ENCODE data around the gene PIM1.
"Not testable (repeated sequence)": the region's sequence is repeated elsewhere in the genome, so short reads cannot be mapped to it uniquely, and the experiment has no call there.

PIM1 gene

GRCh38 chr6:37194886-37195285, 24.9 kb downstream of the PIM1 start:
- not testable (repeated sequence) for DNase-seq

DNA sequence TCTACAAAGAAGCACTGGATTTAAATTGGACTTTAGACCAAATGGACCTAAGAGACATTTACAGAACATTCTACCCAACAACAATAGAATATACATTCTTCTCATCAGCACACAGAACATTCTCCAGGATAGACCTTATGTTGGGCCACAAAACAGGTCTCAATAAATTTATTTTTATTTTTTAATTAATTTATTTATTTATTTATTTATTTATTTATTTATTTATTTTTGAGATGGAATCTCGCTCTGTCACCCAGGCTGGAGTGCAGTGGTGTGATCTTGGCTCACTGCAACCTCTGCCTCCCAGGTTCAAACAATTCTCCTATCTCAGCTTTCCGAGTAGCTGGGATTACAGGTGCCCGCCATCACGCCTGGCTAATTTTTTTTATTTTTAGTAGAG, 26.5 kb downstream of the PIM1 start:
- not testable (repeated sequence) for DNase-seq

GRCh38 chr6:37200085-37200484, 30.1 kb downstream of the PIM1 start:
- no peak for DNase-seq

GRCh38 chr6:37201726-37202125, 31.8 kb downstream of the PIM1 start:
- no peak for DNase-seq

- DNase-seq, result no peak
Measured at GRCh38 chr6:37202788-37203491, 33.0 kb downstream of the PIM1 start.

DNA sequence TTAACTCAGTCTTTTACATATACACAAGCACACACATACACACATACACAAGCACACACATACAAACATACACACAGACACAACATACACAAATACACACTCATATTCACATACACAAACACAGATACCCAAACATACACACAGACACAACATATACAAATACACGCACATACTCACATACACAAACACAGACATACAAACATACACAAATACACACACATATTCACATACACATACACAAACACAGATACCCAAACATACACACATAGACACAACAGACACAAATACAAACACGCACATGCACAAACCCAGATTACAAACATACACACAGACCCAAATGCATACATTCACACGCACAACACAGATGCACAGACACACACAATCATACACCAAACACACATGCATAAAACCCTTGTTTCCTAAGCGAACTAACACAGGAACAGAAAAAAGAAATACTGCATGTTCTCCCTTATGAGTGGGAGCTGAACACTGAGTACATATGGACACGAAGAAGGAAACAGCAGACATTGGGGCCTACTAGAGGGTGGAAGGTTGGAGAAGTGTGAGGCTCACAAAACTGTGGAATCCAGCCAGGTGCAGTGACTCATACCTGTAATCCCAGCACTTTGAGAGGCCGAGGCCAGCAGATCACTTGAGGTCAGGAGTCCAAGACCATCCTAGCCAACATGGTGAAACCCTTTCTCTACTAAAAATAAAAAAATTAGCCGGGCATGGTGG, 34.2 kb downstream of the PIM1 start:
- no peak for DNase-seq

DNA sequence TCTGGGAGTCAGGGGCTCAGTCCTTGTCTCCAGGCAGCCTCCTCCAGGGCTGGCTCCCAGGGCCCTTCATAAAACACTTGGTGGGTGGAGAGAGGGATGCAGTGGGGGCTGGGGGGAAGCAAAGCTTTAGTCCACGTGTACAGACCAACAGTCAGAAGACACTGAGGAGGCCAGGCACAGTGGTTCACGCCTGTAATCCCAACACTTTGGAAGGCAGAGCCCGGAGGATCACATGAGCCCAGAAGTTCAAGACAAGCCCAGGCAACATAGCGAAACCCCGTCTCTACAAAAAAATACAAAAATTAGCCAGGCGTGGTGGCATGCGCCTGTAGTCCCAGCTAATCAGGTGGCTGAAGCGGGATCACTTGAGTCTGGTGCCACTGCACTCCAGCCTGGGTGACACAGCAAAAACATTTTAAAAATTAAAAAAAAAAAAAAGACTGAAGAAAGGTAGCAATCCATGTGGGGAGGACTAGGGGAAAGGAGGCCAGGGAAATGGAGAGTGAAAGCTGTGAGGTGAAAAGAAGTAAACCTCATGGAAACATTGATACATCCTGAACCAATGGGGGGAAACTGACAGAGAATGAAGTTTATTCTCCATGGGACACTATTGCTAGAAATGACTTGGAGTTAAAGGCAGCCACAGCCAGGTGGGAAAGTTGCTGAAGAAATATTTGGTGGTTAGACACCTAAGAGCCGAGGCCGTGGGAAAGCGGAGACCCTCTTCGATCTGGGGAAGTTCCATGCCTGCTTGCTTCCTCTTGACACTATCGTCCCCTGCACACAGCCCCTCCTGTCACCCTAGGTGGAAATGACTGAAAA, 35.4 kb downstream of the PIM1 start:
- peak; percentile 52 for DNase-seq

DNA sequence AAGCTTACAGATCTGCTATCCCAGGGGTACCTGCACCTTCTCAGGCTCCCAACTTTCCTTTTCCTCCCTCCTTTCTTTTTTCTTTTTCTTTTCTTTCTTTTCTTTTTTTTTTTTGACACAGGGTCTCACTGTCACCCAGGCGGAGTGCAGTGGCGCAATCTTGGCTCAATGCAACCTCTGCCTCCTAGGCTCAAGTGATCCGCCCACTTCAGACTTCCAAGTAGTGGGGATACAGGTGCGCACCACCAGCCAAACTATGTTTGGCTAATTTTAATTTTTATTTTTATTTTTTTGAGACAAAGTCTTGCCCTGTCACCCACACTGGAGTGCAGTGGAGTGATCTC, 36.0 kb downstream of the PIM1 start:
- no peak for DNase-seq

DNA sequence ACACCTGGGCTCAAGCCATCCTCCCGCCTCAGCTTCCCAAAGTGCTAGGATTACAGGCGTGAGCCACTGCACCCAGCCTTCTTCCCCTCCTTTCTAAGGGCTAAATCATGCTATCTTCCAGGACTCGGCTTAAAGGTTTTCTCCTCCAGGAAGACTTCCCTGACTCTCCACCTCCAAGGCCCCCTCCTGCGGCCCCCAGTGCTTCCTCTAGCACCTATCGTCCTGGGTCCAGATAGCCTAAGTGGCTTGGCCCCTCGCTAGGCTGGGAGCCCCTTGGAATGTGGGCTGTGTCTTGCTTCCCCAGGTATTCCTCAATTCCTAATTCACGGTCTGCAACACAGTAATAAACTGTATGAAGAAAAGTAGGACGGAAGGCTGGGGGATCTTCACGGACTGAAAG, 36.7 kb downstream of the PIM1 start:
- no peak for DNase-seq

DNA sequence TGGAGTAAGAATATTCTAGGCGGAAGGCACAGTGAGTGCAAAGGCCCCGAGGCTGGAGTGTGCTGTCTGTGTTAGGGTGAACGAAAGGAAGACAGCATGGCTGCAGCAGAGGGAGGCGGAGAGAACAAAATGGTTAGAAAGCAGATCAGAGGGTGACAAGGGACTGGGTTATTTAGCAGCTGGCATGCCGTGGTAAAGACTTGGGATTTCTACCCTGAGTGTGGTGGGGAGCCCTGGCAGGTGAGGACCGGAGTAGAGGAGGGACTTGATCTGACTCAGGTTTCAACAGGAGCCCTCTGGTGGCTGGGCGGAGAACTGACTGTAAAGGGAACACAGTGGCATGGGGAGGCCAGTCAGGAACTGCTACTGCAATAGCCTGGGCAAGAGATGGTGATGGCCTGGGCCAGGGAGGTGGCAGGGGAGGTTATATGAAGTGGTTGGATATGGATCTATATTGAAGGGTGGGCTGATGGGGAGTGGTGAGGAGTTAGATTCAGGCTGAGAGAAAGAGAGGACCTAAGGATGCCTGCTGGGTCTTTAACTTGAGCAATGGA, 38.0 kb downstream of the PIM1 start:
- peak; percentile 94 for DNase-seq

DNA sequence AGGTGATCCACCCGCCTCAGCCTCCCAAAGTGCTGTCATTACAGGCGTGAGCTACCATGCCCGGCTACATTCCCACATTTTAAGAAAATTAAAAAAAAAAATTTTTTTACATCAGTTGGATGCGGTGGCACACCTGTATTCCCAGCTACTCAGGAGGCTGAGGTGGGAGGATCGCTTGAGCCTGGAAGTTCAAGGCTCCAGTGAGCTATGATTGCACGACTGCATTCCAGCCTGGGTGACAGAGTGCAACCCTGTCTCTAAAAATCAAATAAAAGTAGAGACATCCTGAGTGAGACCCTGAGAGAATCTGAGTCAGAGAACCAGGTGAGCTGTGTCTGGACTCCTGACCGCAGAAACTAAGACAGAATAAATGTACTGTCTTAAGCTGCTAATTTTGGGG, 38.8 kb downstream of the PIM1 start:
- no peak for DNase-seq

DNA sequence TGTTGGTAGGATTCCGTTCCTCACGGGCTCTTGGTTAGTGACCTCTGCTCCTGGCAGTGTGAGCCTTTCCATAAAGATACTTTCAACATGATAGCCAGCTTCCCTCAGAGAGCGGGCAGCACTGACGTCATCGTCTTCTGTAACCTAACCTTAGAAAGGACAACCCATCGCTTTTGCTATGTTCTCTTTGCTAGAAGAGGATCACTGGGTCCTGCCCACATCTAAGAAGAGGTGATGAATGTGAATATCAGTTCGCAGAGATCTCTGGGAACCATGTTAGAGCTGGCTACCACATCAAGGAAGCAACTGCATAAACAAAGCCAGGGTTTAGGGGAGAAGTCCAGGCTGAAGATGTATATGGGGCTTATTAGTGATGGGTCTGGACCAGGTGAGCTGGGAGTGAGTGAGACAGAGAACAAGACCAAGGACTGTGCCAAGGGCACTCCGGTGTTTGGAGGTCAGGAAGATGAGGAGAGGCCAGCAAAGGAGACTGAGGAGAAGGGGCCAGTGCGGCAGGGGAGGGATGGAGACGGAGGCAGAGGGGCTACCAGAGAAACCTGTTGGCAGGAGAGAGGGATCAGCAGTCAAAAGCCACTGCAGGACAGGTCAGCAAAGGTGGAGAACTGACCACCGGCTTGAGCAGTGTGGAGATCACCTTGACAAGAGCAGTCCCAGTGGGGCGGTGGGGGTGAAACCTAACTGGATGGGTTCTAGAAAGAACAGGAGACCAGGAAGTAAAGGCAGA, 39.7 kb downstream of the PIM1 start:
- peak; percentile 54 for DNase-seq

DNA sequence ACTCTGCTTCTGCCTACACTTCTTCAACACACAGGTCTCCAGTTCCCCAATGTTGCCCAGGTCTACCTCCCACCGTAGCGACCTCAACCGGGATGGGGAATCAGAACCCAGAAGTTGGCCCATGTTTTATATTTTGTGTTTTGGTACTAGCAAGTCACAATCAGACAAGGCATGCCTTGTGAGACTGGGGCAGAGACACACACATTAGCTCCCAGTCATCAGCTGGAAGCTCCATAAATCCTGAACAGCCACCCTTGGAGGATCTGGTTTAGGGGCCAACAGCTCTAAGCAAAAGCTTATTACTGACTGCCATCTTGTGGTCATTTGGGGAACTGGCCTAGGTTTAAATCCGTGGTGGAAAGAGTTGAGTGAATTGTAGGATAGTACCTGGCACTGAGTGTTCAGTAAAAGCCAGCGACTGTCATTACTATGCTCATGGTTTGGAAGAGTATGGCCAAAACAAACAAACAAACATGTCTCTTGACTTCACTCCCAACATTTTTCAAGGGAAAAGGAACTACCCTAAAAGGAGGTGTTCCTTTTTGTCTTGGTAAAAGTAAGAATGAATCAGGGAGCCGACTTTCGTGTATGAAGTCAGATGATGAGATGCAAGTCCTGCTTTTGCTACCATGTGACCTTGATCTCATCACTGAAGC, 40.5 kb downstream of the PIM1 start:
- peak; percentile 84 for DNase-seq

DNA sequence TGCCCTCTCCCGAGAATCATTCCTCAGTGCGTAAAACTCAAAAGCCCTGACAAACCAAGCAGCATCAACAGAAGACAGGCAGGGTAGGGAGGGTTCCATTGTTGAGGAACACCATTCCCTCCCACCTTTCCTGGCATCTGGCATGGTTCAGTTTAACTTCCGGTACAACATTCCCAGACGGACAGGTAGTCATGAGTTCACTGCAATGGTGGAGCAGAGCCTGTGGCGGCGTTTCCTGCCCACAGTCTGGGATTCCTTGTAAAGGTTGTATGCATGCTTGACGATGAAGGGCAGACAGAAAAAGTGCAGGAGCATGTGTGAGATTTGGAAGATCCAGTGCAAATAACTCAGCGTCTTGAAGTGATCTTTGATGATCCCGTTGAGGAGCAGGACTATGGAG, 42.3 kb downstream of the PIM1 start:
- no peak for DNase-seq

DNA sequence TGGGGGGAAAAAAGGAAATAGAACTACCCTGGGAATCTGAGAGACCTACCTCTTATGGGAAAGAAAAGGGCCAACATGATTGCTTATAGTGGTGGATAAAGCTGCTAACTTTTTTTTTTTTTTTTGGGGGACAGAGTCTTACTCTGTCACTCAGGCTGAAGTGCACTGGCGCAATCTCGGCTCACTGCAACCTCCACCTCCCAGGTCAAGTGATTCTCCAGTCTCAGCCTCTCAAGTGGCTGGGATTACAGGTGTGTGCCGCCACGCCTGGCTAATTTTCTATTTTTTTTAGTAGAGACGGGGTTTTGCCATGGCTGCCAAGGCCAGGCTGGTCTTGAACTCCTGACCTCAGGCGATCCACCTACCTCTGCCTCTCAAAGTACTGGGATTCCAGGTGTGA, 48.1 kb downstream of the PIM1 start:
- no peak for DNase-seq

DNA sequence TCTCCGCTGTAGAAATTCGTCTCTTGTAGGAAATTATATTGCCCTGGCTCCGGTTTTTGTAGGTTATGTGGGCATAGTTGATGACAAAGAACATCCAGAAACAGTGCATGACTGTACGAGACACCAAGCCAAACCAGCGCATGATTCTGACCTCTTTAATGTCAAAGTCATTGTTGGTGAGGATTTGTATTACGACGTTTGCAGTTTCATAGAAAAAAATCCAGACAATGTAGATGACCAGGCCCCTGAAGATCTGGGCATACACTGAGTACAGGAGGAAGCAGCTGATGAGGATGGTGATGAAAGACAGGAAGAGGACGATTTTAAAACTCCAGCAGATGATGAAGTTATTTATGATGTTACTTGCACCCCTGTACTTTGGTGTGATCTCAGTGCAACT, 48.6 kb downstream of the PIM1 start:
- DNase-seq, result no peak

DNA sequence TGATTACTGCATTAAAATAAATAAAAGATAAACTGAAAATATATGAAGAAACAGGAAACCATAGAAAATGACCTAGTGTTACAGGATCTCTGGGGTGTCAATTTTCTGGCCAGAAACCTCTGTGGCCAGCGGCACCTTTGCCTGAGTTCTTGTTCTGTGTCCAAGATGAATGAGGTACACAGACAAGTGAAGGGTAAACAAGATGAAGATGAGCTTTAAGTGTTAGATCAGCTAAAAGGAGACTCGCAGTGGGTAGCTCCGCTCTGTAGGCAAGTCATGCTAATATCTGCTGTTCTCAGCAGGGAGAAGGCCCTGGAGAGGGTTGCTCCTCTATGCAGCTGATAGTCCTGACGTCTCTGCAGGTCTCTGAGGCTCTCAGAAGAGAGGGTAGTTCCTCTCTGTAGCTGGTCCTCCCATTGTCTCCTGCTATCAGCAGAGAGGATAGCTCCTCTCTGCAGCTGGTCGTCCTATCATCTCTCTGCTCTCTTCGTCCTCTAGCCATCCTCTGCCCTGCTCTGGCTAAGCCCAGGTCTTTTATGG, 51.7 kb downstream of the PIM1 start:
- DNase-seq, result no peak

DNA sequence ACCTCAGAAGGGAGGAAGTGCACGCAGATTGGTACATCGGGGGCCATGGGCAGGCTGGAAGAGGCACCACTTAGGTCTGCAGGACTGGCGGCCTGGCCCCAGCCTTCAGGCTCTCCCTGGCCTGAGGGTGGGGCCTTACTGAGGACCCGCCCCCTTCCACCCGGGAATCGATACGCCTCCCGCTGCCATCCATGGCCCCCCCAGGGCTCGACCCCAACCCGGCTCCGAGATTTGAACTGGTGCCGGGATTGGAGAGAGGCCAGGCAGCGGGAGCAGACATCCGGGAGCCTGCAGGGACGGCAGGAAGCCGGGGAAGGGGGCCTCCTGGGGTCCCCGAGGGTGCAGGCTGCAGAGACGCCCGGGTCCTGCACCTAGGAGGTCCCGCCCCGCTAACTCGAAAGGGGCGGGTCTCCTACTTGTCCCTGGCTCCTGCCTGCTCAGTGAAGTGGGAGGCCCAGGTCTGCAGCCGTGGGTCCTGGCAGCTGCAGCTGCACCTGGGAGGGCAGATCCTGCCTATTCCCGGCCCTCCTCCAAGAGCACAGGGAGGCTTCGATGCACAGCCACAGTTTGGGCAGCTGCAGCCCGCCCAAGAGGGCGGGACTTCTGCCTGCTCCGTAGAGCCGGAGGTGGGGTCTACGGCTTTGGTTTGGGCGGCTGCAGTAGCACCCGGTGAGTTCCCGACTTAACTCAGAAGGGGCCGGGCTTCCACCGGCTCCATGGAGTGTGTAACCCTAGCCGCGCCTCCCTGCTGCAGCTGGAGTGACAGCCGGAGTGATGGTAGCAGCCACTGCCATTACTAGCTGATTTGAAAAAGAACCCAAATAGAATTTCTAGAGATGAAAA, 52.4 kb downstream of the PIM1 start:
- DNase-seq, result peak; percentile 85

GRCh38 chr6:37222992-37223391, 53.0 kb downstream of the PIM1 start:
- no peak for DNase-seq

Measured in stimulated activated CD4-positive, alpha-beta T cell treated with anti-CD3 and anti-CD28 coated beads, Interleukin-15, amount 100 ng/mL, for 24 hours (primary cell).